Embryonic facial prominence (tissue), 1 donor: ENCODE data around the gene CCDC116.
"Not testable (repeated sequence)": the region's sequence is repeated elsewhere in the genome, so short reads cannot be mapped to it uniquely, and the experiment has no call there.

ENCODE experiments used
- DNase-seq: peaks from one replicate; pipeline ENCODE4 v3.0.0-alpha.2; 2016; ENCODE audit errors: extremely low spot score

Gene CCDC116

GRCh38 chr22:21609556-21610157, 22.9 kb upstream of the CCDC116 start:
- not testable (repeated sequence) for DNase-seq

- DNase-seq = no peak
These were observed 21.2 kb upstream of the CCDC116 start for GRCh38 chr22:21611210-21611977.

- no peak for DNase-seq
These were observed 19.7 kb upstream of the CCDC116 start for GRCh38 chr22:21612858-21613257.

GRCh38 chr22:21613553-21614233, 18.9 kb upstream of the CCDC116 start:
- DNase-seq = no peak

- no peak for DNase-seq
These were observed 16.8 kb upstream of the CCDC116 start for GRCh38 chr22:21615731-21616130.

GRCh38 chr22:21617337-21617736, 15.2 kb upstream of the CCDC116 start:
- DNase-seq = not testable (repeated sequence)

- no peak for DNase-seq
These were observed 11.5 kb upstream of the CCDC116 start for GRCh38 chr22:21621025-21621424.

GRCh38 chr22:21622011-21622918, 10.3 kb upstream of the CCDC116 start:
- DNase-seq = no peak

- DNase-seq = no peak
These were observed 9.5 kb upstream of the CCDC116 start for GRCh38 chr22:21622919-21623647.

- no peak for DNase-seq
These were observed 9.0 kb upstream of the CCDC116 start for GRCh38 chr22:21623648-21623970.

GRCh38 chr22:21624120-21624879, 8.3 kb upstream of the CCDC116 start:
- no peak for DNase-seq

- no peak for DNase-seq
These were observed 7.4 kb upstream of the CCDC116 start for GRCh38 chr22:21624880-21625791.

GRCh38 chr22:21626073-21626734, 6.4 kb upstream of the CCDC116 start:
- no peak for DNase-seq

GRCh38 chr22:21626735-21627469, 5.7 kb upstream of the CCDC116 start:
- DNase-seq = no peak

GRCh38 chr22:21628386-21629254, 3.9 kb upstream of the CCDC116 start:
- no peak for DNase-seq

GRCh38 chr22:21629255-21630149, 3.1 kb upstream of the CCDC116 start, which contains the start of gene YDJC:
Gene YDJC (minus strand): TSS chr22:21630022. CDS start chr22:21630014, 8 bp downstream.
- DNase-seq = peak; percentile 77
